SJCRH30 (cell line): ENCODE measurements around the gene RNF25. TPM values are rescaled to one million over a fixed set of nuclear protein-coding genes. Genes with fewer than 3 reads are reported as not detected.

Source experiments
- DNase-seq, 2 experiments: peaks; one replicate each; pipeline ENCODE4 v3.0.0-alpha.2; 2015 to 2020
- H3K27ac ChIP-seq: fragments of 250-450 bp; sonication (Bioruptor Pico); 2 replicates; pipeline ENCODE4 v1.5.1; 2020; ENCODE audit warnings: mild to moderate bottlenecking, moderate library complexity
- H3K27me3 ChIP-seq: fragments of 250-450 bp; sonication (Bioruptor Pico); 2 replicates; pipeline ENCODE4 v1.5.1; 2020; ENCODE audit warnings: mild to moderate bottlenecking, moderate library complexity
- H3K36me3 ChIP-seq: fragments of 250-450 bp; sonication (Bioruptor Pico); 2 replicates; pipeline ENCODE4 v1.5.1; 2020; ENCODE audit warnings: mild to moderate bottlenecking, moderate library complexity
- H3K4me1 ChIP-seq: fragments of 250-450 bp; sonication (Bioruptor Pico); 2 replicates; pipeline ENCODE4 v1.5.1; 2020; ENCODE audit warnings: mild to moderate bottlenecking, moderate library complexity
- H3K4me3 ChIP-seq: fragments of 250-450 bp; sonication (Bioruptor Pico); 2 replicates; pipeline ENCODE4 v1.5.1; 2020; ENCODE audit warnings: mild to moderate bottlenecking, moderate library complexity
- H3K9me3 ChIP-seq: fragments of 250-450 bp; sonication (Bioruptor Pico); replicated peaks from 2 replicates; pipeline ENCODE4 v1.5.1; 2020; ENCODE audit warnings: mild to moderate bottlenecking, moderate library complexity
- total RNA-seq: library from RNA; depleted of rRNA; stranded (reverse); fragments of >200 nt; shearing (Covaris generic); gene quantifications from 2 replicates; pipeline ENCODE4 v1.2.3, GENCODE V29; 2014; rRNA removed

The RNF25 gene, protein sequence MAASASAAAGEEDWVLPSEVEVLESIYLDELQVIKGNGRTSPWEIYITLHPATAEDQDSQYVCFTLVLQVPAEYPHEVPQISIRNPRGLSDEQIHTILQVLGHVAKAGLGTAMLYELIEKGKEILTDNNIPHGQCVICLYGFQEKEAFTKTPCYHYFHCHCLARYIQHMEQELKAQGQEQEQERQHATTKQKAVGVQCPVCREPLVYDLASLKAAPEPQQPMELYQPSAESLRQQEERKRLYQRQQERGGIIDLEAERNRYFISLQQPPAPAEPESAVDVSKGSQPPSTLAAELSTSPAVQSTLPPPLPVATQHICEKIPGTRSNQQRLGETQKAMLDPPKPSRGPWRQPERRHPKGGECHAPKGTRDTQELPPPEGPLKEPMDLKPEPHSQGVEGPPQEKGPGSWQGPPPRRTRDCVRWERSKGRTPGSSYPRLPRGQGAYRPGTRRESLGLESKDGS
- total RNA-seq: 18.5 and 22.6 TPM in 2 replicates

DNA sequence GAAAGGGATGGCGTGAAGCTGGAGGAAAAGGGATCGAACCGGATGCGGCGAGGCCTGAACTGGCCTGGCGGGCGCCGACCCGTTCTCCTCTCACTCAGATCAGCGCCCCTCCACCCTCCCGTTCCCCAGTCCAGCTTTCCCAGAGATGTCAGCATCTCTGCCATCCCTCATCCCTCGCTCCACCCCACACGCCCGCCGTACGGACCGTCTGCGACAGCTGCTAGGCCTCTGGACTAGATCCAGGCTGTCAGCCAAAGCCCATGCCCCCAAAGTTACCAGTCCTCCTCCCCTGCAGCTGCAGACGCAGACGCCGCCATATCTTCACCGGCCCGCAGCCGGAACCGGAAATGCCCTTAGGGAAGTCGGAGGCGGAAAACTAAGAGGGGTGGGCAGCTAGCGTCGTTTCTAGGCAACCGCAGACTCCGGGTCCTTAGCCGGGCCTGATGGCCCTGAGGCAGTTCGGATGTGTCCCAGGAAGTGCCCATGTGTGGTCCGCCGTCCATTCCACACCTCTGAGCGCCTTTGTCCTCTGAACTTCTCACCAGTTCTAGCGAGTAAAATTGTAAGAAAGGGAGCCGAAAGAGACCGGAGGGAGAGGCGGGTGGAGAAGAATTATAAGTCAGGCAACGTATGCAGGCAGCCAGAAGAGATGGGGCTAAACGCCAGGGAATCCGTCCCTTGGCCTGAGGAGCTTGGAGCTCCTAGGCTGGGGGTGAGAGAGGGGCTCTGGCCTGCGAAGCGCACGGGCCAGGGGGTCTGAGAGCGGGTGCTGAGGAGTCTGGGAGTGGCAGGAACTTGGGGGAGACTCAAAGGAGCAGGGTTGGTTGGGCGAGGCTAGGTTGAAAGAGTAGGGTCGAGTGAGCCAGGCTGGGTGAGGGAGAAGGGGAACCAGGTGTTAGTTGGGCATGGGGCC is at the start of gene RNF25, which contains the start of gene STK36:
TSS of gene RNF25 (minus strand) at position 349 of the 913 bp plus-strand sequence. CDS start at position 317, 32 bp downstream.
TSS of gene STK36 (plus strand) at position 433 of the 913 bp plus-strand sequence. CDS start 744 bp downstream, outside the sequence.
- peaks cover 6% of the 10 kb centered on the region for H3K4me1 ChIP-seq
- H3K4me3 ChIP-seq: peak within 1 kb of the TSS; percentile 70
- H3K9me3 ChIP-seq: no peaks in the 10 kb centered on the region
- H3K27ac ChIP-seq: peak within 1 kb of the TSS; percentile 76
- peak; percentile 93 to 94 for DNase-seq
- H3K27me3 ChIP-seq: no peaks in the 10 kb centered on the region
- no peaks in the 10 kb centered on the region; the same call in 1 of the 2 replicates for H3K36me3 ChIP-seq

DNA sequence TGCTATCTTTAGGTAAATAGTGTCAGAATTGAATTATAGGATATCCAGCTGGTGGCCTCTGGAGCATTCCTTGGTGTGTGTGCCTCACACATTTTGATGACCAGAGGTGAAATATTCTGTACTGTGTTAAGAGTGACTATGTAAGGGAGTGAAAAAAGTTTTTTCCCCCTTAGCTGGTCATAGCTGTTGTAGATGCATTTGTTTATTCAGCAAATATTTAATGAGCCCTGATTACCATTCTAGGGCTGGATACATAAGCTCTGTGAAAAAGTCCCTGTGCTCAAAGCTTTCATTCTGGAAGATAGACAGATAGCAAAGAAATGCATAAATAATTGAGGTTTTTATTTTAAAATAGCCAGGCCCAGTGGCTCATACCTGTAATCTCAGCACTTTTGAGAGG is 49.7 kb upstream of the RNF25 start:
- no peak for DNase-seq
- no peaks in the 10 kb centered on the region; the same call in none of the 2 replicates for H3K9me3 ChIP-seq
- H3K36me3 ChIP-seq: peaks cover 17% of the 10 kb centered on the region; the same call in 1 of the 2 replicates
- H3K27ac ChIP-seq: no peak overlapping the region
- H3K4me3 ChIP-seq: no peak overlapping the region
- H3K27me3 ChIP-seq: no peaks in the 10 kb centered on the region
- H3K4me1 ChIP-seq: no peaks in the 10 kb centered on the region

DNA sequence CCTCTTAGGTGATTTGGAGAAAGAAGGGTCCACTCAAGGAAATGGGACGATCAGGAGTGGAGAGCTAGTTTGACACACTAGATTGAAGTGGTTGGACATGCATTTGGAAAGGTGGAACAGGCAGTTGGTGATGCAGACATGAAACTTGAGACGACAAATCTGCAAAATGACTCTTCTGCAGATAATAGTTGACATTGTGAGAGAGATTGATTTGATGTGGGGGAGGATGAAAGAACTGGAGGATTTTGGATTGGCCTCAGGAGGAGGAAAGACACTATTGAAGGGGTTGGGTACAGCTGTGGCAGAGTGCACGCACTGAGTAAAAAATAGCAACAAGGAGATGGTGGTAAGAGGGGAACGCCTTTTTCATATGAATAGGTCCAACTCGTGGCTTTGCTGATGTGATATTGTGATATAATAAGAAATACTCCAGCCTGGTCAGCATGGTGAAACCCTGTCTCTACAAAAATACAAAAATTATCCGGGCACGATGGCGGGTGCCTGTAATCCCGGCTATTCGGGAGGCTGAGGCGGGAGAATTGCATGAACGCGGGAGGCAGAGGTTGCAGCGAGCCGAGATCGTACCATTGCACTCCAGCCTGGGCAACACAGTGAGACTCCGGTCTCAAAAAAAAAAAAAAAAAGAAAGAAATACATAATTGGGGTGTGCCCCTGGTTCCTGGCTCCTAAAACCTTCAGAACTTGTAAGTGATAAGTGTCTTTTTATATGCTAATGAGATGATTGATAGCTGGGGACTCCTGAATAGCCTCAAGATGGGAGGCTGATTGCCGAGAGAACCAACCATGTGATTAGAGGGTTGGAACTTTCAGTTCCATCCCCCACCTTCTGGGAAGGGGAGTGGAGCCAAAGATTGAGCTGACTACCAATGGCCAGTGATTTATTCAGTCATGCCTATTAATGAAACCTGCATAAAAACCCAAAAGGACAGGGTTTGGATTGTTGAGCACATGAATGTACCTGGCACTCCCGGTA is 48.5 kb upstream of the RNF25 start:
- Histone ChIP-seq H3K4me1 (no peaks in the 10 kb centered on the region), H3K36me3 (peaks cover 25% of the 10 kb centered on the region), H3K27me3 (no peaks in the 10 kb centered on the region), H3K9me3 (no peaks in the 10 kb centered on the region; the same call in 1 of the 2 replicates), H3K27ac (no peak overlapping the region), H3K4me3 (no peak overlapping the region)
- DNase-seq: no peak

DNA sequence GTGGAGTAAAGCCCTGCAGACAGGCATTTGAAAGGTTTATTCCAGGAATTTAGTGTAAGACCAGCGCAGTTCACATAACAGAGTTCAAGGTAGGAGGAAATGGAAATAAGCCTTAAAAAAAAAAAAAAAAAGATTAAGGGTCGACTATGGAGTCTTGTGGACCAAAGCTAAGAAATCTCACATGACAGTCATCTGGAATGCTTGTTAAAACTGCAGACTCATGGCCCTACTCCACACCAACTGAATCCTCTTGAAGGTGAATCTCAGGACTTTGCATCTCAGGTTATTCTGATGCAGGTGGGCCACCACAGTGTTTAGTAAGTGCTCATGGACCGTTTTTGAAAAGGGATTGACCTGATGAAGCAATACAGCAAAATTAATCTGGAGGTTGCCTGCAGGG is 47.7 kb upstream of the RNF25 start:
- no peaks in the 10 kb centered on the region; the same call in 1 of the 2 replicates for H3K9me3 ChIP-seq
- no peak for DNase-seq
- no peak overlapping the region for H3K27ac ChIP-seq
- H3K4me3 ChIP-seq: no peak overlapping the region
- peaks cover 26% of the 10 kb centered on the region for H3K36me3 ChIP-seq
- H3K27me3 ChIP-seq: no peaks in the 10 kb centered on the region
- no peaks in the 10 kb centered on the region for H3K4me1 ChIP-seq

DNA sequence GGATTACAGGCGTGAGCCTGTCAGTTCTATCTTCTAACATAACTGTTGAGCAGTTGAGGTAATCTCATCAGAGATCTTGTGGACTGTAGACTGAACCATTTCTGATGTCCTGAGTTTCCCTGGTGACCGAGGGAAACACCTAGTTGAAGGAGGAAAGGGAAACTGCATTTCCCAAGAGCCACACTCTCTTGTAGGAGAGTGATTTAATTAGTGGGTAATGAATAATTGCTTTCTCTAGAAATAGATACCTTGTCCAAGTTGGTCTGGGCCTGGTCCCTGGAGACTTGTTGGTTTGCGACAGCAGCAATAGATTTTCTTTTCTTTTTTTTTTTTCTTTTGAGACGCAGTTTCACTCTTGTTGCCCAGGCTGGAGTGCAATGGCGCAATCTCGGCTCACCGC is 46.3 kb upstream of the RNF25 start:
- DNase-seq: no peak
- Histone ChIP-seq H3K27me3 (no peaks in the 10 kb centered on the region), H3K36me3 (peaks cover 25% of the 10 kb centered on the region), H3K27ac (no peak overlapping the region), H3K4me3 (no peak overlapping the region), H3K9me3 (no peaks in the 10 kb centered on the region), H3K4me1 (no peaks in the 10 kb centered on the region)

DNA sequence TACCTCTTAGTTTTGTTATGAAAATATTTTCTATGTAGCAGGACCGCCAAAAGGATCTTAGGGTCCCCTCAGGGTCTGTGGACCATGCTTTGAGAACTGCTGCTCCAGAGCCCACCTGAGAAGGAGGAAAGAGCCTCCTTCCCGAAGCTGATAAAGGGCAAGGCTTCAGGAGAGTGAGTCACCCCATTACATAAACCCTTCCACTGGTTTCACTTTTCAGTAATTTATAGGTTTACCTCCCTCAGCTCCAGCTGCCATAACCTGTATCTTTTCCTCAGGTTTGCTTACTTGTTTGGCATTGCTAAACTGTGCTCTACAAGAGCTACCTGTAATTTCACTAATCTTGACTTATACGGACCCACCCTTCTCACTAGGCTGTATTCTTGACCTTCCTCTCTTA is 45.5 kb upstream of the RNF25 start:
- H3K27me3 ChIP-seq: no peaks in the 10 kb centered on the region
- H3K9me3 ChIP-seq: no peaks in the 10 kb centered on the region
- DNase-seq: no peak
- no peak overlapping the region for H3K27ac ChIP-seq
- H3K36me3 ChIP-seq: peaks cover 25% of the 10 kb centered on the region
- H3K4me1 ChIP-seq: no peaks in the 10 kb centered on the region
- no peak overlapping the region for H3K4me3 ChIP-seq

DNA sequence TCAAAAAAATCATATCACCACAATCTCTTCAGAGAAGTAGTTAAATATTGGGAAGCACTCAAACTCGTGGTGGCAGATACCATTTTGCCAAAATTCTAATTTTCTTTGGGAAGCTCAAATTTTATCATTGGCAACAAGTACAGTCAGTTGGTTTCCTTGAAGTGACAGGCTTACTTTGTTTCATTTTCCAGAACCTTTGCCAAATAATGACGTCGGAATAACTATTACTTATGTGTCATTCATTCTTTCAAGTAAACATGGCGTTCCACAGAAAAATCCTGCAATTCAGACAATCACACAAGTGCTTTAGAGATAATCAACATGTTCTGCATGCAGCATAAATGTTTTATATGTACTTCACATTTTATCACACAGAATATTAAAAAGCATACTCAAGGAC is 44.3 kb upstream of the RNF25 start:
- no peak overlapping the region for H3K27ac ChIP-seq
- no peaks in the 10 kb centered on the region for H3K9me3 ChIP-seq
- peaks cover 25% of the 10 kb centered on the region for H3K36me3 ChIP-seq
- no peaks in the 10 kb centered on the region for H3K27me3 ChIP-seq
- H3K4me1 ChIP-seq: 0 out of 2 replicates have a peak, but pooled peaks cover 2% of the 10 kb centered on the region
- DNase-seq: no peak
- no peak overlapping the region for H3K4me3 ChIP-seq

DNA sequence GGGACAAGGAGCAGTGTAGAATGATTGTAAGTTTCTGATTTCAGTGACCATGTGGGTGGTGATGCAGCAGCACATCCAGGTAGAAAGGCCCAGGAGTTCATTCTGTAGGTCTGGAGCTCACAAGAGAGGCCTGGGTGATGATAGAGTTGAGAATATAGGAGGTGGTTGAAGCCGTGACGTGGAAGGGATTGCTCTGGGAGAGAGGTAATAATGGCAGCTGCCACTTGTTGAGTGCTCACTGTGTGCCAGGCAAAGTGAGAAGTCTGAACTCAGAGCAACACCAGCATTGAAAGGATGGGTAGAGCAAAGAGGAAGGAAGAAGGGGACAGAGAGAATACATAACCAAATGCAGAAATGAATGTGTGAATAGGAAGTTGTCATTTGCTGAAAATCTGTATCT is 42.1 kb upstream of the RNF25 start:
- Histone ChIP-seq H3K4me1 (0 out of 2 replicates have a peak, but pooled peaks cover 2% of the 10 kb centered on the region), H3K4me3 (no peak overlapping the region), H3K36me3 (peaks cover 21% of the 10 kb centered on the region), H3K27ac (no peak overlapping the region), H3K9me3 (no peaks in the 10 kb centered on the region), H3K27me3 (no peaks in the 10 kb centered on the region)
- no peak for DNase-seq

DNA sequence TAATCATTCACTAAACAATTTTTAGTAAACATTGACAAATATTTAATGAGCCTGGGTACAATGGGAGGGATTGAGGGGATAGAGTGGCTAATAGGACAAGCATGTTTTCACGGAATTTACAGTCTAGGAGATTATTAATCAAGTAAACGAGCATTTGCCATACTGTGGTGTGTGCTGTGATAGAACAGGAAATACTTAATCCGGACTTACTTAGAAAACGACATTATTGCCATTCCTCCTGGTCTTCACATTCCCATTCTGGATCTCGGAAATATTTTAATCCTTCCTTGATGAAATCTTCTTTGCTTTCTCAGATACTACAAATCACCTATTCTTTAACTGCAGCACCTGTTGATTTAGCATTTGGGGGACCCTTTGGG is 39.7 kb upstream of the RNF25 start:
- DNase-seq: no peak
- H3K9me3 ChIP-seq: no peaks in the 10 kb centered on the region
- H3K4me1 ChIP-seq: 0 out of 2 replicates have a peak, but pooled peaks cover 2% of the 10 kb centered on the region
- peak overlapping the region; percentile 63 for H3K27ac ChIP-seq
- peaks cover 12% of the 10 kb centered on the region for H3K36me3 ChIP-seq
- no peaks in the 10 kb centered on the region for H3K27me3 ChIP-seq
- peak overlapping the region; percentile 81 for H3K4me3 ChIP-seq

DNA sequence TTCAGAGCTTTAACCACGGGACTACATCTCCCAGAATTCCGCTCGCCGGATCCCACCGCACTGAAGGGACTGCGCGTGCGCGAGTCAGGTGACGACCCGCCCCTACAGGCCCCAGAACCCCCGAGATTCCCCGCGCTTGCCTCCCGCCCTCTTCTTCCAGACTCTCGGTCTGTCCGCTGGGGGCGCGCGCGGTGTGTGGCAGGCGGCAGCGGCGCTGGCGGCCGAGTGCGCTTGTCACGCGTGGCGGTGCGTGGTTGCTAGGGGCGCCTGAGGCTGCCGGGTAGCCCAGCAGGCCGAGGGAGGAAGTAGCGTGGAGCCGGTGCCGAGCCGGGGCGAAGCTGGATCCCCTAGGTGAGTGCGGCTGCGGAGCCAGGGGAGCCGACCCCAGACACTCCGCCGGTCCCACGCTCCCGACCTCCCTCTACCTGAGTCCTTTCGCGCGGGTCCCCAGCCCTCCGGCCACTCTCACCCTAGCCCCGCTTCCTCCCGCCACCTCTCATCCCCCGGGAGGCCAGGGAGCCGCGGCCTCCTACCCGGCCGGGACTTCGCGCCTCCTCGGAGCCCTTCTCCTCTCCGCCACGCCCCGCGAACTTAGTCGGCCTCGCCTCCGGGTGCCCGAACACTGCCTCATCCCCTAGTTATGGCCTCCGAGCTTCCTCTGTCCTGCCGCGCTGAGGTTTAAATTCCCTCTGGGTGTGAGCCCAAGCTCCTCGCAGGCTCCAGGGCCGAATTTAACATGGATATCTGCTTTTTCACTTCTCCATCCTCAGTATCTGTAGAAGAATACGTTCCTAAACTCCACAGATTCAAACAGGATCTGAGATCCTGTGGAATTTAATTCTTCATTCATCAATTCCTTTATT is 39.1 kb upstream of the RNF25 start, which contains the start of gene TTLL4:
TSS of gene TTLL4 (plus strand) at position 149 of the 863 bp plus-strand sequence. CDS start 26,842 bp downstream, outside the sequence.
- DNase-seq: peak; percentile 98
- Histone ChIP-seq H3K27me3 (no peaks in the 10 kb centered on the region), H3K4me3 (peak within 1 kb of the TSS; percentile 81), H3K27ac (peak within 1 kb of the TSS; percentile 63), H3K9me3 (no peaks in the 10 kb centered on the region), H3K36me3 (peaks cover 8% of the 10 kb centered on the region), H3K4me1 (0 out of 2 replicates have a peak, but pooled peaks cover 2% of the 10 kb centered on the region)

DNA sequence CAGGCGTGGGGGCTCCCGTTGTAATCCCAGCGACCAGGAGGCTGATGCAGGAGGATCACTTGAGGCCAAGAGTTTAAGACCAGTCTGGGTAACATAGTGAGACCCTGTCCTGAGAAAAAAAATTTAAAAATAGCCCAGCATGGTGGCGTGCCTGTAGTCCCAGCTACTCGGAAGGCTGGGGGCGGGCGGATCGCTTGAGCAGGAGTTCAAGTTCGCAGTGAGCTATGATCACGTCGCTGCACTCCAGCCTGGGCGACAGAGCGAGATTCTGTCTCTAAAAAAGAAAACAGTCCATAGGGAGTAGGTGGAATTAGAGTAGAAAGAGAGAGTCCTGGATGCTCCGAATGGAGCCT is 38.5 kb upstream of the RNF25 start:
- peak overlapping the region; percentile 81 for H3K4me3 ChIP-seq
- no peak overlapping the region for H3K27ac ChIP-seq

DNA sequence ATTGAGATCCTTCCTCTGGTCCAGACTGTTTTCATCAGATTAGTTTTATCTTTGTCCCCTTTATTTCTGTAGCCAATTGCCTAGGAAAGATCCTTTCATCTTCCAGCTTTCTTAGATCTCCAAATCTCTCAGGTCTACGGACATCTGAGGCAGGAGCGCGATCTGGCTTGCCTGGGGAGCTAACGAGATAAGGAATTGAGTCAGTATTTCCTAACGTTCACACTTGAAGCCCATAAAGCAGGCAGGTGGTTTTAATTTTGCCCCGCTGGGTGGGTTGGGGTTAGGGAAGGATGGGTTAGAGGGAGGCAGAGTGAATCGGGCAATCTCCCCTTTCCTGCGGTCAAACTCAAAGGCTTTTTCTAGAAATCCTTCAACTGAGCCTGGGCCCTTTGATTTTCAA is 38.1 kb upstream of the RNF25 start:
- Histone ChIP-seq H3K9me3 (no peaks in the 10 kb centered on the region), H3K36me3 (peaks cover under 1% of the 10 kb centered on the region; the same call in 1 of the 2 replicates), H3K27ac (no peak overlapping the region), H3K4me3 (no peak overlapping the region), H3K27me3 (no peaks in the 10 kb centered on the region), H3K4me1 (0 out of 2 replicates have a peak, but pooled peaks cover 2% of the 10 kb centered on the region)
- no peak for DNase-seq

More for the DNA sequence above, 38.5 kb upstream of the RNF25 start:
- Histone ChIP-seq H3K9me3 (no peaks in the 10 kb centered on the region), H3K4me1 (0 out of 2 replicates have a peak, but pooled peaks cover 2% of the 10 kb centered on the region), H3K36me3 (peaks cover 4% of the 10 kb centered on the region), H3K27me3 (no peaks in the 10 kb centered on the region)
- no peak for DNase-seq

DNA sequence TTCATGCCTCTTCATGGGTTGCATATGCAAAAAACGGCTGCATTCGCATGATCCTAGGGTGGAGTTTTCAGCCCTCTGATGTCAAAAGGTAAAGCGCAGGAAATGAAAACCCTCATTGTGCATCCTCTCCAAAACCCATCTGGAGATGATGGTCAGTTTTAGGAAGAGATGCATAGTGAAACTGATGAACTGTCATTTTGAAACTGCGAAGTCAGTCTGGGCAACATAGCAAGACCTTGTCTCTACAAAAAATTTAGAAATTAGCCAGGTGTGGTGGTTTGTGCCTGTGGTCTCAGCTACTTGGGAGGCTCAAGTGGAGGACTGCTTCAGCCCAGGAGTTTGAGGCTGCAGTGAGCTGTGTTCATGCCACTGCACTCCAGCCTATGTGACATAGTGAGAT is 36.3 kb upstream of the RNF25 start:
- H3K27me3 ChIP-seq: no peaks in the 10 kb centered on the region
- H3K27ac ChIP-seq: no peak overlapping the region
- no peak for DNase-seq
- no peaks in the 10 kb centered on the region for H3K9me3 ChIP-seq
- 0 out of 2 replicates have a peak, but pooled peaks cover 2% of the 10 kb centered on the region for H3K4me1 ChIP-seq
- no peak overlapping the region for H3K4me3 ChIP-seq
- no peaks in the 10 kb centered on the region for H3K36me3 ChIP-seq
